Body of pancreas (tissue), 4 donors: ENCODE data around the gene SLC12A3. TPM values are rescaled to one million over a fixed set of nuclear protein-coding genes. Genes with fewer than 3 reads are reported as not detected.
"Not testable (repeated sequence)": the region's sequence is repeated elsewhere in the genome, so short reads cannot be mapped to it uniquely, and the experiment has no call there.

Source experiments
- ATAC-seq: fragments of 150-250 bp; one replicate; pipeline ENCODE4 v1.9.1; 2016
- DNase-seq, 4 donors: peaks; one replicate each; pipeline ENCODE4 v3.0.0-alpha.2; 2019
- H3K27ac ChIP-seq, 4 donors: fragments of 200-600 bp; sonication (generic); 1 replicate in 3 of 4; 2 replicates in 1 of 4; pipeline versions ENCODE4 v1.5.1 to v1.6.1; 2016 to 2019; ENCODE audit warnings: mild to moderate bottlenecking in 1 of 4, mixed read lengths in 1 of 4, moderate library complexity in 1 of 4
- H3K27me3 ChIP-seq, 2 donors: fragments of 200-600 bp; sonication (generic); one replicate each; pipeline ENCODE4 v1.6.0; 2016; ENCODE audit warnings: mild to moderate bottlenecking in 1 of 2
- H3K36me3 ChIP-seq, 2 donors: fragments of 200-600 bp; sonication (generic); replicated peaks in 1 of 2; 2 replicates each; pipeline ENCODE4 v1.5.1; 2016; ENCODE audit warnings: low read depth in 2 of 2; ENCODE audit not compliant: insufficient read depth in 1 of 2
- H3K4me1 ChIP-seq: fragments of 200-600 bp; sonication (generic); one replicate; pipeline ENCODE4 v1.6.0; 2016
- H3K4me3 ChIP-seq, 2 donors: fragments of 200-600 bp; sonication (generic); 1 replicate in 1 of 2; 2 replicates in 1 of 2; pipeline ENCODE4 v1.5.1; 2016 to 2019
- H3K9me3 ChIP-seq, 3 donors: fragments of 200-600 bp; sonication (generic); 1 replicate in 2 of 3; 2 replicates in 1 of 3; pipeline ENCODE4 v1.5.1; 2016
- POLR2A ChIP-seq, 3 donors: fragments of 450-650 bp; IDR thresholded peaks; one replicate each; pipeline ENCODE4 v1.6.1; 2016; ENCODE audit warnings: antibody characterized with exemption in 3 of 3, mild to moderate bottlenecking in 2 of 3
- WGBS, 2 donors: methylation state at CpG; one replicate each; pipeline ENCODE4 v1.1.5; 2017; 5-methylcytosine and 5-hydroxymethylcytosine counted together
- intact Hi-C: fragments of 100-400 bp; cut with DNase I; formaldehyde crosslinking; loops from one replicate; pipeline ENCODE4 v1.15.1; 2023
- total RNA-seq, 2 donors: library from RNA; depleted of rRNA; stranded (reverse); fragments of >200 nt; gene quantifications; one replicate each; pipeline ENCODE4 v1.1.0, GENCODE V29; 2016
- TF ChIP-seq, protein P1 (sequence below), 7 experiments: fragments of 450-650 bp in 4 of 7; fragments of 200-600 bp in 3 of 7; sonication (generic) in 3 of 7; IDR thresholded peaks; one replicate each; pipeline ENCODE4 v1.5.1; 2016 to 2019; ENCODE audit warnings: antibody characterized with exemption in 7 of 7

Gene SLC12A3
- total RNA-seq, 2 donors from 2014 or later, result not detected

- Histone ChIP-seq H3K4me1 (peaks cover 5% of the 10 kb centered on the region), H3K27ac (no peak overlapping the region), H3K27me3 (no peaks in the 10 kb centered on the region), H3K9me3 (no peaks in the 10 kb centered on the region), H3K4me3 (no peak overlapping the region), H3K36me3 (no peaks in the 10 kb centered on the region)
- DNase-seq, result no peak
- no peak for ATAC-seq
- 85 to 91% methylated on average over 7 to 8 of the region's 8 CpGs for WGBS, 2 donors
- intact Hi-C loops, result no loop called here
- TF ChIP-seq, protein P1, sequence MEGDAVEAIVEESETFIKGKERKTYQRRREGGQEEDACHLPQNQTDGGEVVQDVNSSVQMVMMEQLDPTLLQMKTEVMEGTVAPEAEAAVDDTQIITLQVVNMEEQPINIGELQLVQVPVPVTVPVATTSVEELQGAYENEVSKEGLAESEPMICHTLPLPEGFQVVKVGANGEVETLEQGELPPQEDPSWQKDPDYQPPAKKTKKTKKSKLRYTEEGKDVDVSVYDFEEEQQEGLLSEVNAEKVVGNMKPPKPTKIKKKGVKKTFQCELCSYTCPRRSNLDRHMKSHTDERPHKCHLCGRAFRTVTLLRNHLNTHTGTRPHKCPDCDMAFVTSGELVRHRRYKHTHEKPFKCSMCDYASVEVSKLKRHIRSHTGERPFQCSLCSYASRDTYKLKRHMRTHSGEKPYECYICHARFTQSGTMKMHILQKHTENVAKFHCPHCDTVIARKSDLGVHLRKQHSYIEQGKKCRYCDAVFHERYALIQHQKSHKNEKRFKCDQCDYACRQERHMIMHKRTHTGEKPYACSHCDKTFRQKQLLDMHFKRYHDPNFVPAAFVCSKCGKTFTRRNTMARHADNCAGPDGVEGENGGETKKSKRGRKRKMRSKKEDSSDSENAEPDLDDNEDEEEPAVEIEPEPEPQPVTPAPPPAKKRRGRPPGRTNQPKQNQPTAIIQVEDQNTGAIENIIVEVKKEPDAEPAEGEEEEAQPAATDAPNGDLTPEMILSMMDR (IDR thresholded peaks at IDR 0.05), result no peak
- no peak for TF ChIP-seq POLR2A (IDR thresholded peaks at IDR 0.05)
Observed at GRCh38 chr16:56882077-56882800, 17.2 kb downstream of the SLC12A3 start.

DNA sequence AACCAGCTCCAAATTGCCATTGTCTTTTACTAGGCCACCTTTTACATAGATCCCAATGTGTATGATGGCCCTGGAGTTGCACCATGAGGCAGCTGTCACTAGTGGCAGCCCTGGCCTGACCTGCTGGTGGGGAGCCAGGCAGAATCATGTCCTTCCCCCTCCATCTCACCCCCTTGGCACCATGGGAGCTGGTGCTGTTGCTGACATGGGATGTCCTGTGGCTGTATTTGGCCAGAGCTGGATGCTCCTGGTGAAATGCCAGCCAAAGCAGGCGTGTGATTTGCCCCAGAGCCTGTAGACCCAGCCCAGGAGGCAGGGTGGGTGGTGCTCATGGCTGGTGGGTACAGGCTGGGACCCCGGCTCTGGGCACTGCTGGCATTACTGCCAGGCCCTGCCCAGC is 18.6 kb downstream of the SLC12A3 start:
- no peak for TF ChIP-seq POLR2A (IDR thresholded peaks at IDR 0.05)
- TF ChIP-seq, protein P1 (IDR thresholded peaks at IDR 0.05), result no peak
- Histone ChIP-seq H3K4me3 (no peak overlapping the region), H3K27me3 (no peaks in the 10 kb centered on the region), H3K4me1 (peaks cover 5% of the 10 kb centered on the region), H3K27ac (no peak overlapping the region), H3K9me3 (no peaks in the 10 kb centered on the region), H3K36me3 (no peaks in the 10 kb centered on the region)
- DNase-seq (no peak), ATAC-seq (no peak)
- intact Hi-C loops, result no loop called here
- WGBS, 2 donors, result 100% methylated on average over 2 of the region's 2 CpGs; no CpG with 5 or more reads in 1 of the 2 donors

DNA sequence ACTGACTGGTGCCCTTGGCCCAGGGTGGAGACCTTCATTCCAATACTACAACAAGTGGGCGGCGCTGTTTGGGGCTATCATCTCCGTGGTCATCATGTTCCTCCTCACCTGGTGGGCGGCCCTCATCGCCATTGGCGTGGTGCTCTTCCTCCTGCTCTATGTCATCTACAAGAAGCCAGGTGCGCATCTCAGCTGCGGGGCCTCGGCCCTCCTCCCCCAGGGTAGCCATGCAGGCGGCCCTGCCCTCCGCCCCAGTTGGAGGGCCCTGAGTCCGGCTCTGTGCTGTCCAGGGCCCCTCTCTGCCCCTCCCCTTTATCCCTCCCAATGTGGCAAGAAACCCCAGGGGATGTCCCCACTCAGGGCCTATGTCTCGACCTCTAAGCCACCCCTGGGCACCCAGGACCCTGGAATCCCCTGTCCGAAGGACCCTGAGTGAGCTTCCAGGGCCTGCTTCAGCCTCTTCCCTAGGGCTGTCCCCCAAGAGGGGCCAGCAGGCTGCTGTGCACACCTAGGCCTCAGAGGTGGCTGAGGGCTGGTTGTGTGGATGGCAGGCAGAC is 19.1 kb downstream of the SLC12A3 start:
- no peaks in the 10 kb centered on the region for H3K36me3 ChIP-seq
- 93 to 98% methylated on average over 14 of the region's 14 CpGs for WGBS, 2 donors
- no peak for ATAC-seq
- TF ChIP-seq, protein P1 (IDR thresholded peaks at IDR 0.05), result no peak
- no peak for TF ChIP-seq POLR2A (IDR thresholded peaks at IDR 0.05)
- no peaks in the 10 kb centered on the region for H3K27me3 ChIP-seq
- no peaks in the 10 kb centered on the region for H3K9me3 ChIP-seq
- DNase-seq, result no peak
- H3K4me3 ChIP-seq, result no peak overlapping the region
- H3K27ac ChIP-seq, result no peak overlapping the region
- H3K4me1 ChIP-seq, result peaks cover 5% of the 10 kb centered on the region
- intact Hi-C loops, result no loop called here

GRCh38 chr16:56884929-56885328 is 19.9 kb downstream of the SLC12A3 start:
- H3K4me3 ChIP-seq, intact Hi-C loops, H3K4me1 ChIP-seq, H3K36me3 ChIP-seq, H3K27me3 ChIP-seq, H3K9me3 ChIP-seq: not testable (repeated sequence)
- WGBS, 2 donors, result 72 to 94% methylated on average over 3 to 13 of the region's 13 CpGs
- peak overlapping the region in 1 of 4 donors; percentile 8 for H3K27ac ChIP-seq
- DNase-seq (peak; percentile 47 to 80 (median 62)), ATAC-seq (peak; percentile 71)

DNA sequence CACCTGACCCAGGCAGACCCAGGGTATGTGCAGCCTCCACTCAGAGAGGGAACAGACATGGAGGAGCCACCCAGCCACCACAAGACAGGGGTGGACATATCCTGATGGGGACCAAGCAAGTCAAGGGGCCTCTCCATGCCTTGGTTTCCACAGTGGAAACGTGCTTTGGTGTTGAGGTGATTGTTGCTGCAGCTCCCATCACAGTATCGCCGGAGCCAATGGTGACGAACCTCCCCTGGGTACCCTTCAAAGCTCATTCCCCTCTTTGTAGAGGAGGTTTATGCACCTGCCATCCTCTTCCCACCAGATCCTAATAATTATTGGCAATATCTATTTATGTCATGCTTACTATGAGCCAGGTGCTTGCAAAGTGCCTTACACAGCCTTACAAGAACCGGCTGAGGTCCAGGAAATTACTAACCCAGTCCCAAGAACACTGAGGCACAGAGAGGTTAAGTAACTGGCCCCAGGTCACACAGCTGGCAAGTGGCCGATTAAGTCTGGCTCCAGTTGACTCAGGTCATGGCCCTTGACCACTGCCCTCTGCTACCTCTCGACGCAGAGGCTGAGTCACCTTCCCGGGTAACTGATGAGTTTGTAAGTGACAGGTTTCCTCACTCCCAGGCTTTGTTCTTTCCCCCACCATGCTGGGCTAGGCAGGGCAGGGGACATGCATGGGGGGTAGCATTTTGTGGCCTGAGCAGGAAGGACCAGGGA is 20.6 kb downstream of the SLC12A3 start:
- TF ChIP-seq, protein P1 (IDR thresholded peaks at IDR 0.05), result no peak
- no peak for TF ChIP-seq POLR2A (IDR thresholded peaks at IDR 0.05)
- ATAC-seq, result no peak
- intact Hi-C loops, result no loop called here
- no peaks in the 10 kb centered on the region for H3K36me3 ChIP-seq
- H3K9me3 ChIP-seq, result no peaks in the 10 kb centered on the region
- WGBS, 2 donors, result 73 to 96% methylated on average over 5 to 9 of the region's 9 CpGs
- H3K4me3 ChIP-seq, result no peak overlapping the region
- DNase-seq, result no peak
- H3K4me1 ChIP-seq, result peaks cover 5% of the 10 kb centered on the region
- no peaks in the 10 kb centered on the region for H3K27me3 ChIP-seq
- peak overlapping the region in 1 of 4 donors; percentile 8 for H3K27ac ChIP-seq
